ENCODE results near the gene SPATA31C1. TPM values are rescaled to one million over a fixed set of nuclear protein-coding genes. Genes with fewer than 3 reads are reported as not detected.

SPATA31C1 gene
- total and polyA plus RNA-seq, 2 of the 8 experiments (the other 6 are each of a cell fraction or from before 2014, with no cell fraction given): 0.15 TPM; not detected in 1

DNA sequence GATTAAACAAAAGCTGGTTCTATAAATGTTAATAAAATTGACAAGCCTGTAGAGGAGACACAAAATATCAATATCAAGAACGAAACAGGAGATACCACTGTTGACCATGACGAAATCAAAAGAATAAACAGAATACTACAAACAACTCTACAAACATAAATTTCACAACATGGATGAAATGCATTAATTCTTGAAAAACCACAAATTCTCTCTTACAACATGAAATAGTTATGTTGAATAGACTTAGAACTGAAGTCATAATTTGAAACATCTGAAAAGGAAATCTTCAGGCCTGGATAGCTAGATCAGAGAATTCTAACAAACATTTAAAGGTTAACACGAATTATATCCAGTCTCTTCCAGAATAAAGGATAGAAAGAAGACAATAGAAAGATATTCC, 6.9 kb upstream of the SPATA31C1 start:
- no peak overlapping the region for H2BK20ac ChIP-seq (ENCODE audit: low read length)
- H3K9me3 ChIP-seq (ENCODE audit: insufficient read depth in 2 of 2, low read depth in 1 of 2, low read length in 1 of 2): no peaks in the 10 kb centered on the region
- TF ChIP-seq CTBP2 (IDR thresholded peaks at IDR 0.05; ENCODE audit: borderline replicate concordance, insufficient read depth, insufficient read length, low read length) (no peak), POLR2A (IDR thresholded peaks at IDR 0.05; ENCODE audit: control extremely low read depth in 1 of 2, low read depth in 2 of 2, low read length in 2 of 2) (no peak)
- TF ChIP-seq, protein P1, sequence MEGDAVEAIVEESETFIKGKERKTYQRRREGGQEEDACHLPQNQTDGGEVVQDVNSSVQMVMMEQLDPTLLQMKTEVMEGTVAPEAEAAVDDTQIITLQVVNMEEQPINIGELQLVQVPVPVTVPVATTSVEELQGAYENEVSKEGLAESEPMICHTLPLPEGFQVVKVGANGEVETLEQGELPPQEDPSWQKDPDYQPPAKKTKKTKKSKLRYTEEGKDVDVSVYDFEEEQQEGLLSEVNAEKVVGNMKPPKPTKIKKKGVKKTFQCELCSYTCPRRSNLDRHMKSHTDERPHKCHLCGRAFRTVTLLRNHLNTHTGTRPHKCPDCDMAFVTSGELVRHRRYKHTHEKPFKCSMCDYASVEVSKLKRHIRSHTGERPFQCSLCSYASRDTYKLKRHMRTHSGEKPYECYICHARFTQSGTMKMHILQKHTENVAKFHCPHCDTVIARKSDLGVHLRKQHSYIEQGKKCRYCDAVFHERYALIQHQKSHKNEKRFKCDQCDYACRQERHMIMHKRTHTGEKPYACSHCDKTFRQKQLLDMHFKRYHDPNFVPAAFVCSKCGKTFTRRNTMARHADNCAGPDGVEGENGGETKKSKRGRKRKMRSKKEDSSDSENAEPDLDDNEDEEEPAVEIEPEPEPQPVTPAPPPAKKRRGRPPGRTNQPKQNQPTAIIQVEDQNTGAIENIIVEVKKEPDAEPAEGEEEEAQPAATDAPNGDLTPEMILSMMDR (IDR thresholded peaks at IDR 0.05; ENCODE audit: control extremely low read depth in 1 of 3, insufficient read depth in 1 of 3, low read depth in 1 of 3, low read length in 3 of 3): no peak
- TF ChIP-seq, protein P2, sequence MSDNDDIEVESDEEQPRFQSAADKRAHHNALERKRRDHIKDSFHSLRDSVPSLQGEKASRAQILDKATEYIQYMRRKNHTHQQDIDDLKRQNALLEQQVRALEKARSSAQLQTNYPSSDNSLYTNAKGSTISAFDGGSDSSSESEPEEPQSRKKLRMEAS (IDR thresholded peaks at IDR 0.05): no peak
- no peak overlapping the region for H4K8ac ChIP-seq (ENCODE audit: extremely low read depth, insufficient read depth, low read length)
- H2BK120ac ChIP-seq (replicated peaks; ENCODE audit: low read depth, low read length): no peak overlapping the region
- no peak overlapping the region for H3K23ac ChIP-seq (ENCODE audit: insufficient read length)
- no peak overlapping the region for H2BK12ac ChIP-seq (ENCODE audit: low read depth, low read length)
- H4K20me1 ChIP-seq (replicated peaks in 1 of 2; ENCODE audit: control insufficient read depth in 1 of 2, insufficient read depth in 2 of 2, low read length in 2 of 2): no peaks in the 10 kb centered on the region
- no peak overlapping the region for H3K9ac ChIP-seq (replicated peaks in 1 of 4; ENCODE audit: extremely low read depth in 1 of 4, low read depth in 3 of 4, low read length in 3 of 4)
- CTCF ChIA-PET (ENCODE audit: partially characterized antibody): no interaction called here
- H2AK5ac ChIP-seq (ENCODE audit: low read depth, low read length): no peak overlapping the region
- no peak overlapping the region for H2BK15ac ChIP-seq (ENCODE audit: low read length)
- H3K27me3 ChIP-seq (replicated peaks in 1 of 4; ENCODE audit: control insufficient read depth in 3 of 4, extremely low read depth in 1 of 4, insufficient read depth in 3 of 4, low read length in 3 of 4): no peaks in the 10 kb centered on the region
- H3K79me2 ChIP-seq (ENCODE audit: control insufficient read depth in 1 of 2, insufficient read depth in 2 of 2, low read length in 2 of 2): no peaks in the 10 kb centered on the region
- H2BK5ac ChIP-seq (ENCODE audit: low read depth, low read length): no peak overlapping the region
- H3K14ac ChIP-seq (ENCODE audit: insufficient read length): no peak overlapping the region
- H3K27ac ChIP-seq (ENCODE audit: low read depth, low read length): no peak overlapping the region
- peaks cover 0 to 3% (median 0%) of the 10 kb centered on the region in 4 experiments; a peak in 2 of 7 replicates for H3K4me1 ChIP-seq (replicated peaks in 1 of 4; ENCODE audit: control insufficient read depth in 3 of 4, insufficient read depth in 4 of 4, low read length in 3 of 4)
- H3K4ac ChIP-seq (replicated peaks; ENCODE audit: insufficient read length, low read depth, low read length): no peak overlapping the region
- H3K4me2 ChIP-seq (ENCODE audit: insufficient read depth in 1 of 2, low read depth in 2 of 2, low read length in 2 of 2): no peak overlapping the region
- 87% methylated on average over 3 of the region's 3 CpGs; no CpG with 5 or more reads in 1 of the 2 experiments for WGBS, 2 experiments (ENCODE audit: extremely low coverage in 1 of 2, insufficient coverage in 1 of 2, insufficient read length in 1 of 2, insufficient replicate concordance in 2 of 2, low coverage in 1 of 2, low lambda C conversion rate in 2 of 2, missing lambda C conversion rate in 1 of 2)
- no peak for DNase-seq (ENCODE audit: low read depth in 1 of 2, low spot score in 2 of 2)
- H3K79me1 ChIP-seq (ENCODE audit: low read depth, low read length): no peaks in the 10 kb centered on the region
- POLR2A ChIA-PET (ENCODE audit: partially characterized antibody): no interaction called here
- no peak overlapping the region for H3K18ac ChIP-seq (ENCODE audit: extremely low read depth, low read length)
- no peak overlapping the region for H4K91ac ChIP-seq (replicated peaks; ENCODE audit: insufficient read length, low read length)
- no peak overlapping the region for H3K56ac ChIP-seq (replicated peaks; ENCODE audit: insufficient read length, low read depth, low read length)
- H3K23me2 ChIP-seq (ENCODE audit: low read depth, low read length): peaks cover 3% of the 10 kb centered on the region; the same call in 1 of the 2 replicates
- H3K36me3 ChIP-seq (ENCODE audit: control insufficient read depth in 2 of 4, insufficient read depth in 4 of 4, low read length in 3 of 4): no peaks in the 10 kb centered on the region
- no peak overlapping the region for H3K4me3 ChIP-seq (ENCODE audit: extremely low read depth in 1 of 4, insufficient read depth in 2 of 4, low read depth in 3 of 4, low read length in 4 of 4)
- FAIRE-seq: no peak
- no peak overlapping the region for H4K5ac ChIP-seq (ENCODE audit: insufficient read length, low read depth, low read length)
- H2AFZ ChIP-seq (ENCODE audit: low read length): no peak overlapping the region
